AG09309 (cell line): ENCODE measurements around the gene CD247.

Source experiments
- DNase-seq: peaks from one replicate; pipeline ENCODE4 v3.0.0-alpha.2; 2010; ENCODE audit warnings: low read depth
- H3K4me3 ChIP-seq: 2 replicates; pipeline ENCODE4 v1.5.1; 2011; ENCODE audit warnings: mild to moderate bottlenecking, low read depth, low read length, moderate library complexity; ENCODE audit not compliant: control insufficient read depth
- CTCF ChIP-seq: IDR thresholded peaks from 2 replicates; pipeline ENCODE4 v1.5.1; 2011; ENCODE audit warnings: mild to moderate bottlenecking, low read depth, low read length, inconsistent platforms; ENCODE audit not compliant: insufficient read depth, control insufficient read depth; ENCODE audit errors: missing control alignments

Gene CD247

GRCh38 chr1:167387251-167387910 is 130.9 kb downstream of the CD247 start:
- TF ChIP-seq CTCF: no peak
- no peak overlapping the region for H3K4me3 ChIP-seq
- no peak for DNase-seq
